NB4 (cell line): ENCODE data around the gene RAB3C.
"Not testable (repeated sequence)": the region's sequence is repeated elsewhere in the genome, so short reads cannot be mapped to it uniquely, and the experiment has no call there.

Experiments
- CTCF ChIP-seq: IDR thresholded peaks from one replicate; pipeline ENCODE4 v1.5.1; 2012; ENCODE audit warnings: low read depth, low read length
- POLR2A ChIP-seq: IDR thresholded peaks from 2 replicates; pipeline ENCODE4 v1.6.1; 2011; ENCODE audit warnings: mild to moderate bottlenecking; ENCODE audit not compliant: insufficient read length; ENCODE audit errors: extremely low read depth

GRCh38 chr5:58600613-58601012 is 17.7 kb downstream of the RAB3C start:
- not testable (repeated sequence) for TF ChIP-seq CTCF, POLR2A
